Endothelial cell of umbilical vein (primary cell): Measurements from ENCODE around the gene SLC30A7. TPM values are rescaled to one million over a fixed set of nuclear protein-coding genes. Genes with fewer than 3 reads are reported as not detected.

ENCODE experiments used
- BruUV-seq: library from RNA; stranded (reverse); fragments of 400-500 nt; replicated peaks from 2 replicates; lab custom pipeline; 2021; lab: Mats Ljungman, UMichigan
- CTCF ChIA-PET: fragments of 300-600, 350-600 bp; sonication (Branson Sonifier 250); formaldehyde crosslinking; loops from one replicate; lab custom pipeline; 2021; ENCODE audit warnings: antibody characterized with exemption, inconsistent platforms; lab: Charles Lee
- POLR2A ChIA-PET: fragments of 300-600, 350-600 bp; sonication (Branson Sonifier 250); formaldehyde crosslinking; loops from one replicate; lab custom pipeline; 2021; ENCODE audit warnings: antibody characterized with exemption, inconsistent platforms; lab: Charles Lee
- DNase-seq: peaks from one replicate; pipeline ENCODE4 v3.0.0-alpha.2; 2011; ENCODE audit warnings: low read depth, low spot score
- FAIRE-seq: peaks from 2 replicates; lab custom pipeline; 2011; peaks lifted over from hg19 to GRCh38; lab: Jason Lieb, UNC
- H2AFZ ChIP-seq: 2 replicates; pipeline ENCODE4 v1.6.0; 2012; ENCODE audit warnings: low read depth, low read length, control low read depth, inconsistent platforms
- H3K27ac ChIP-seq: 2 replicates; pipeline ENCODE4 v1.5.1; 2011; ENCODE audit warnings: low read depth, mild to moderate bottlenecking, control low read depth, low read length, moderate library complexity; ENCODE audit not compliant: insufficient read depth
- H3K27me3 ChIP-seq, 2 experiments: 2 replicates each; pipeline versions ENCODE4 v1.6.0 to v1.6.1; 2011; ENCODE audit warnings: low read length in 2 of 2, mixed read lengths in 1 of 2; ENCODE audit not compliant: control insufficient read depth in 2 of 2, insufficient read depth in 2 of 2
- H3K36me3 ChIP-seq, 2 experiments: 2 replicates in 1 of 2; 3 replicates in 1 of 2; pipeline ENCODE4 v1.5.1; 2011; ENCODE audit warnings: low read length in 2 of 2, mild to moderate bottlenecking in 1 of 2, moderate library complexity in 1 of 2; ENCODE audit not compliant: control insufficient read depth in 2 of 2, insufficient read depth in 2 of 2; ENCODE audit errors: extremely low read depth in 1 of 2
- H3K4me1 ChIP-seq: 3 replicates; pipeline ENCODE4 v1.5.1; 2011; ENCODE audit warnings: mild to moderate bottlenecking, low read length; ENCODE audit not compliant: control insufficient read depth, insufficient read depth; ENCODE audit errors: extremely low read depth
- H3K4me2 ChIP-seq: 2 replicates; pipeline ENCODE4 v1.6.1; 2011; ENCODE audit warnings: low read length, control low read depth, mixed read lengths; ENCODE audit not compliant: insufficient read depth
- H3K4me3 ChIP-seq, 3 experiments: fragments of 200-600 bp in 1 of 3; sonication (generic), shearing (Covaris generic) in 1 of 3; replicated peaks in 1 of 3; 2 replicates each; pipeline ENCODE4 v1.5.1; 2011 to 2016; ENCODE audit warnings: control low read depth in 3 of 3, low read length in 3 of 3, mild to moderate bottlenecking in 2 of 3, inconsistent platforms in 1 of 3, low read depth in 1 of 3, moderate library complexity in 1 of 3; ENCODE audit not compliant: insufficient read depth in 1 of 3
- H3K79me2 ChIP-seq: 2 replicates; pipeline ENCODE4 v1.6.0; 2012; ENCODE audit warnings: low read length, inconsistent platforms; ENCODE audit not compliant: control insufficient read depth, insufficient read depth
- H3K9ac ChIP-seq: replicated peaks from 2 replicates; pipeline ENCODE3; 2011; ENCODE audit warnings: low read length, control low read depth; ENCODE audit not compliant: insufficient read depth; ENCODE audit errors: extremely low read depth
- H3K9me1 ChIP-seq: replicated peaks from 3 replicates; pipeline ENCODE4 v1.6.0; 2011; ENCODE audit warnings: mild to moderate bottlenecking, low read length; ENCODE audit not compliant: control insufficient read depth, insufficient read depth; ENCODE audit errors: extremely low read depth
- H3K9me3 ChIP-seq: replicated peaks from 2 replicates; pipeline ENCODE4 v1.5.1; 2012; ENCODE audit warnings: low read length, inconsistent platforms; ENCODE audit not compliant: control insufficient read depth, insufficient read depth
- H4K20me1 ChIP-seq: replicated peaks from 2 replicates; pipeline ENCODE3; 2011; ENCODE audit warnings: mild to moderate bottlenecking, low read length; ENCODE audit not compliant: control insufficient read depth, insufficient read depth; ENCODE audit errors: extremely low read depth
- FOS ChIP-seq: IDR thresholded peaks from 2 replicates; pipeline ENCODE4 v1.6.1; 2011; ENCODE audit warnings: mild to moderate bottlenecking, low read length, moderate library complexity, borderline replicate concordance; ENCODE audit not compliant: insufficient read depth
- POLR2AphosphoS5 ChIP-seq: IDR thresholded peaks from 2 replicates; pipeline ENCODE4 v1.6.1; 2012; ENCODE audit warnings: low read depth, mild to moderate bottlenecking, control low read depth, low read length, moderate library complexity; ENCODE audit not compliant: insufficient read depth
- dilution Hi-C: fragments of 300-500 bp; cut with MboI; formaldehyde crosslinking; loops from one replicate; pipeline ENCODE4 v1.15.0; 2019; ENCODE audit warnings: low sequenced_read_pairs; ENCODE audit not compliant: extremely low pct_ligation_motif_present
- intact Hi-C: fragments of 100-400 bp; cut with micrococcal nuclease; formaldehyde crosslinking; loops from one replicate; pipeline ENCODE4 v1.10.0; 2022
- polyA plus RNA-seq, 4 experiments: library from polyadenylated mRNA; depleted of rRNA in 3 of 4; stranded (reverse) in 3 of 4; unstranded in 1 of 4; fragments of >200 nt; gene quantifications; 2 replicates each; pipeline versions ENCODE4 v1.2.1 to v1.2.3, GENCODE V29; 2011 to 2012; ENCODE audit warnings: missing spikeins in 1 of 4
- total RNA-seq: library from RNA; stranded (reverse); gene quantifications from 2 replicates; pipeline ENCODE4 v1.2.3, GENCODE V29; 2021

Gene SLC30A7
- total and polyA plus RNA-seq, 2 donors (not counting 3 experiments of a cell fraction or from before 2014, with no cell fraction given) = 9.3 to 38.6 TPM

- H3K9ac ChIP-seq = no peak overlapping the region
- no peak for FAIRE-seq
Observed at GRCh38 chr1:100950781-100951180, 54.9 kb downstream of the SLC30A7 start.

GRCh38 chr1:100952104-100952745 lies 56.3 kb downstream of the SLC30A7 start:
- Histone ChIP-seq H3K27me3 (no peaks in the 10 kb centered on the region), H4K20me1 (no peaks in the 10 kb centered on the region), H3K9ac (no peak overlapping the region), H3K9me1 (no peaks in the 10 kb centered on the region), H3K27ac (no peak overlapping the region), H3K36me3 (peaks cover 0 to 4% of the 10 kb centered on the region in 2 experiments), H2AFZ (no peak overlapping the region), H3K4me2 (no peak overlapping the region), H3K4me1 (peaks cover 25% of the 10 kb centered on the region), H3K79me2 (peaks cover 12% of the 10 kb centered on the region), H3K4me3 (no peak overlapping the region), H3K9me3 (no peaks in the 10 kb centered on the region)
- FAIRE-seq (no peak), DNase-seq (no peak)
- no peak for TF ChIP-seq FOS
- BruUV-seq = no TSS peak
- intact Hi-C loops = no loop called here
- ChIA-PET CTCF (interaction anchor here (1.9 kb wide), 1 partner anchor 9 kb away, joined by 6 read pairs; no protein-coding TSS in a partner anchor), POLR2A (no interaction called here)
- dilution Hi-C loops = no loop called here

More at GRCh38 chr1:100950781-100951180, 54.9 kb downstream of the SLC30A7 start:
- Histone ChIP-seq H3K27me3 (no peaks in the 10 kb centered on the region), H3K4me3 (no peak overlapping the region), H3K27ac (no peak overlapping the region), H3K9me1 (no peaks in the 10 kb centered on the region), H3K79me2 (peaks cover 11% of the 10 kb centered on the region), H3K4me1 (peaks cover 23% of the 10 kb centered on the region), H2AFZ (no peak overlapping the region), H3K4me2 (no peak overlapping the region), H3K36me3 (peaks cover 0 to 4% of the 10 kb centered on the region in 2 experiments), H3K9me3 (no peaks in the 10 kb centered on the region), H4K20me1 (no peaks in the 10 kb centered on the region)
- ChIA-PET POLR2A (no interaction called here), CTCF (interaction anchor here (1.1 to 1.2 kb wide), 2 partner anchors 8 to 359 kb away, joined by 3 read pairs; no protein-coding TSS in a partner anchor)
- peak; percentile 13 for DNase-seq
- dilution Hi-C loops = no loop called here
- no TSS peak for BruUV-seq
- intact Hi-C loops = no loop called here
- no peak for TF ChIP-seq POLR2AphosphoS5
